CD4-positive, alpha-beta T cell treated with Interleukin-15 for 4 hours (primary cell): Measurements from ENCODE around the gene CYP19A1.

Experiments used
- DNase-seq: peaks from one replicate; pipeline ENCODE4 v3.0.0-alpha.2; 2020; ENCODE audit warnings: low spot score

Gene CYP19A1

DNA sequence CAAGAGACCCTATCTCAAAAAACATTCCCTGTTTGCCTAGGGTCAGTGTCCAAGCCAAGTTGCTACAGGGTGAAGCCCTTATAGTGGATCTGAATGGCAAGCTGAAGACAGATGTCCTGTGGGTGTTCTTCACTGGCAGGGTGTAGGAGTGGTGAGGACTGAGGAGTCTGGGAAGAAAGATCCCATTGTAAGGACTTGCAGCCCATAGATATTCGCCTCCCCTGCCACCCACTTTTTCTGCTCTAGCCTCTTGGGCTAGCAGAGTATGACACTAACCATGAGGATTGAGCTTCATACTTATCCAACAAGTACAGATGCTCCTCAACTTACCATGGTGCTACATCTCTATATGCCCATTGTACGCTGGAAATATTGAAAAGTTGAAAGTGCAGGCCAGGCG, 13.2 kb downstream of the CYP19A1 start:
- no peak for DNase-seq

DNA sequence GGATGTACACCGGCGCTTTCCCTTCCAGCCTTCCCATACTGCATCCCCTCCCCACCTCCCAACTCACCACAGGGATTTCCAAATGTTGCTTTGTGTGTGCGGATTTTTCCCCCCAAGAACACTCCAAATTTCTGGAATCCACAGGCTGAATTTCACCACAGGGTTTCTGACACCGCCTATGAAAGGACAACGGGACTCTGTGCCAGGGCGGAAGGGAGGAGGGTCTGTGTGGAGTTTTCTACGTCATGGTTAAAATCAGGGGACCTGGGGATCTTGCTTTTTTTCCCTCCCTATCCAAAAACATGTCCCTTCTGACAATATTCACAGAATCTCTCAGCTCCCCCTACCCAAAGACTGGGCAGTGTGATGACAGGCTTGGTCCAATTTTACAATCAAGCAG, 14.6 kb downstream of the CYP19A1 start:
- no peak for DNase-seq

DNA sequence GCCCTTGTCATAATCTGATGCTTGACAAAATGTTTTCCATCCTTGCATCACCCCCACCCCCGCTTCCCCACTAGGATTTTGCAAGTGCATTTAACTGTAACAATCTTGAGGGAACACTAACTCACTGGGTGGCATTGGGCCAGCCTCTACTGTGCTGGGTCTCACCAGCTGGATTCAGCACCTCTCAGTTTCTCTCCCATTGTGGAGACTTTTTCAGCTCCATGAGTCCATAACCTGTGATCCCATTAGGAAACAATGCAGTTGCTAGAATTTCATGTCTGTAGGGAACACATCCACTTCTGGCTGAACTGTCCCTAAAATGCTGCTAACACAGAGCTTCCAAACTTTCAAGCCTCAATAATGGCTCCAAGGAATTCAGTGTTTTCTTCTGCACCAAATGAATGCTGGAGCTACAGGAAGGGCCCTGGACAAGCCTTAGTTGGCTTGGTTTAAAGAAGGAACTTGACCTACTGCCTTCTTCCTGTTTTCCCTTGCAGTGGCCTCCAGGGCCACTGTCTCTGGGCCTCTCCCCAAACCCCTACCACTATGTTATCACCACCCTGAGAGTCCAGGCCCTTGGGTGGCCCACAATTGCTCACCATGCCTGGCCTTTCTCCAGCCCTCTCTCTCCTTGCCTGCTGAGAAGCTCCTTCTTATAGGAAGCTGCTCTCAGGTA, 15.6 kb downstream of the CYP19A1 start:
- DNase-seq, result no peak

DNA sequence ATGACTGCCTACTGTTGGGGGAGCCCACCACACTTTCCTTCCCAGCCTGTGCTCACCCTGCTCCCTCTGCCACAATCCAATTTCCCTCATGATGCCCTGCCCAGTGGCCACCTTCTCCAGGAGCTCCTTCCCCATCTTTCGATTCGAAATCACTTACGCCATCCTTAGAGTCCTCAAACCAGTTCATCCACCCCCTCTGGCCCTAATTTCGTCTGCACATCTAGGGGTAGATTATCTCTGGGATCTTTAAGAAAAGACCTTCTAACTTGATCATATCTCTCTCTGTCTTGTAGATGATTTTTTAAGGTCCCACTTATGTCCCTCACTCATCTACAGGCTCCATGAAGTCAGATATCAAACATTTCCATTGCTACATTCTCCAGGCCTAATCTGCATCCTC, 17.1 kb downstream of the CYP19A1 start:
- DNase-seq, result no peak

DNA sequence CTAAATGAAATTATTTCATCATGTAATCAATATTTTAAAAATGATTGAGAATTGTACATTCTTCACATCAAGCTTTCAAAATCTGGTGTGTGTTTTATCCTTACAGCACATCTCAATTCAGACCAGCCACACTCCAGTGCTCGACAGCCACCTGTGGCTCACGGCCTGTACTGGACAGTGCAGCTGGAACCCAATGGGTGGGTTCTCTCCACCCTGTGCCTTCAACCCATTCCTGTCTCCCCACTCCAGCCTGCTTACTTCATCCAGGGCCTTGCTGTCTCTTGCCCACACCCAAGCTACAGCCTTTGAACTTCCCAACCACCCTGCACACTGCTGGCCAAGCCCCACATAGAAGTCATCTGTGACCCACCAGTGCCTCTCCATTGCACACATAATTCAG, 17.6 kb downstream of the CYP19A1 start:
- no peak for DNase-seq

DNA sequence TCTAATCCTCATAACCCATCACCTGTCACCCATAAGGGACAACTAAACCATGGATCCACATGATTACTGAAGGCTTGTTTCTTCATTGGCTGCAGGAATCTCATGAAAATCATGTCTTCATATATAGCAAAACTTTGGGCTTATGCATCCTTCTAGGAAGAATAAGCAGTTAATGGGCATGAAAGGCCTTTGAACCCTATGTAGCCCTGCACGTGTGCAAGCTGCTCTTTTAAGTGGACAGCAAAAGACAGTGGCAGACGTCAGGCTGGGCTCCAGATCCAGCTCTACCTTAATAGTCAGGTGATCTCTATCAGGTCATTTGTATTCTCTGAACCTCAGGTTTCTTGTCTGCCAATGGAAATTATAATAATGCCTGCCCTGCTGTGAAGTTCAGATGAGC, 18.9 kb downstream of the CYP19A1 start:
- DNase-seq, result no peak

DNA sequence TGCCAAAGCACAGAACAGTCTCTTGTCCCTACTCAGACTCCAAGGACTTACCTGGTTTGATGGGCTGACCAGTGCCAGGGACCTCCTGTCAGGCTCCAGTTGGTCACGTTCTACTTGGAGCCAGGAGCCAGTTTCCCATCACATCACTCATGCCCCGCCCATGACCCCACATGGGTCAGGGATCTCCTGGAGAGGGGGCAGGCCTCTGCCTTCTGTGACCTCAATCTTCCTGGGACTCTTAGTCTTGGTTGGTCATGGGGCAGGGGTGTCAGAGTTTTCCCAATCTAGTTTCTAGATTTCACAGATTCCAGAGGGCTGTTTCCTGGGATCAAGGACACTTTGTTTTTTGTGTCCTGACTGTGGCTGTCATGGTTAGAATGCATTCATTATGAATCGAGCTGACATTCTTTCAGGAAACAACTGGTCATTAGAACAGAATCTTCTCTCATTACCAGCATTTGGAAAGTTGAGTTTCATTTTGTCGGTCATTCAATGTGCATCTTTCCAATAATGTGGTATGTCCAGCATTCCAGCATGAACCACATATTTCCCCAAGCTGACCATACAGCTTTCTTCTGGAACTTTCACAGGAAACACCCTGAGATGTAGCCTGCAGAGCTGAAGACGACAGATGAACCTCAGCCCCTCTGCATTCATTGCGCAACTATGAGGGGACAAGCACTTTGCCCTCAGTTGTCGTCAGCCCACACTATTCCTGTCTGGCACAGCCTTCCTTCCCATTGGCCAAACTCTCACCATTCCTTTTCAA, 19.8 kb downstream of the CYP19A1 start:
- DNase-seq, result no peak

DNA sequence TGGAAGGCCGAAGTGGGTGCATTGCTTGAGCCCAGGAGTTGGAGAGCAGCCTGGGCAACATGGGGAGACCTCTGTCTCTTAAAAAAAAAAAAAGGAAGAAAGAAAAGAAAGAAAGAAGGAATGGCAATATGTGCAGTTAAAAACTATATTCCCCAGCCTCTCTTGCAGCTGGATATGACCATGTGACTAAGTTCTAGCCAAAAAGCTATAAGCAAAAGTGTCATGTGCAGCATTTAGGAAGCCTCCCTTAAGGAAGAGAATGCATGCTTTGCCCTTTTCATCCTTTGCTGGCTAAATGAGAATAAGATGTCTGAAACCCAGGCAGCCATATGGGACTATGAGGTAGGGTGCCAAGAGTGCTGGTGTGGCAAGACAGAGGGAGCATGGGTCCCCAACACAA, 21.8 kb downstream of the CYP19A1 start:
- no peak for DNase-seq

DNA sequence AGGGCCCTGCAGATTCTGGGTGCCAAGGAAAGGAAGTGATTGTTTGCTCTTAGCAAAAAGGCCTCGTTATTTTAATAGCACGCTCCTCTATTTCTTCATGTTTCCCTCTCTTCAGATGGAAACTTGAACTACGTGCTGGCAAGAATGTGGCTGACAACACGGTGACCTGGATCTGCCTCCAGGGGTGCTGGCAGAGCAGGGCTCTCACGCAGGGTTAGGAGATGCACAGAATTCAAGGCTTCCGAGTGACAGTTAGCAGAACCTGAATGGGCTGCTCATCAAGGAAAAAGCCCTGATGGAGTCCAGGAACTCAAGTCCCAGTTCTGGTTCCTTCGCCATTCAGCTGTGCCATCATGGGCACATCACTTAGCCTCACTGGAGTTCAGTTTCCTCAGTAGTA, 22.7 kb downstream of the CYP19A1 start:
- DNase-seq, result no peak

DNA sequence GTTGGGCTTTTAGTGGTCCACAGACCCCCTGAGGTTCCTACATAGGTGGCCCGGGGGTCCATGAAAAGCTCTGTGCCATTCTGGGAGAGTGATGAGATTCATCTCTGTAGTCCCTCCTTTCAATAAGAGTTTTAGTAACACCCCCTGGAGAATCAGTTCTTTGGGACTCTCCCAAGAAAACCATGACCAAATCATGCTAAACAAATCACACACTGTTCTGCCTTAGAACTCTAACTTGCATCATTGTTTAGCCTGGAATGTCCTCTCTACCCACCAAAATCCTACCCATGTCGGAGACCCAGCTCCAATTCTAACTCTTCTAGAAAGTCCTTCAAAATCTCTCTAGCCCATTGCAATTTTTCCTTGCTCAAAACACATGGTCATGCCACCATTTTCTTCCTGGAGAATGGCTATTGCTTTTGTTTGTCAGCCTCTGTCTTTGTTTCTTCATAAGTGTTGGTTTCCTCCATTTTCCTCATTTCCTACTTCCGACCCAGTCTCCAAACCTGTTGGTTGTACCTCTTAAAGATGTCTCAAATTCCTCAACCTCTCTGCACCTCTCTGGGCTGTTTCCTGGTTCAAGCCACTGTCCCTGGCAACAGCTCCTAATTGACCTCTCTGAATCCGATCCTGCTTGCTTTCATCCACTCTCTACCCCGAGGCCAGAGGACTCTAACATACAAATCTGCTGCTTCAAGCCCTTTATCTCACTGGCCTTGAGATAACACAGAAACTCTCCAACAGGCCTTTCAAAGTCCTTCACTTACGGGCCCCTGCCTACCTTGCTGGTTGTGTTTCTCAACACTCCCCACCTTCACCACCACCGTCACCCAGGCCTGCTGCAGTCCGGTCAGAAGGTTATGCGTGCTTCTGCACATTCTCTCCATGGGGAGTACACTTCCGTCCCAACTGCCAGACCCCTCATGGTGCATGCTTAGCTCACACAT, 23.7 kb downstream of the CYP19A1 start:
- DNase-seq, result no peak

DNA sequence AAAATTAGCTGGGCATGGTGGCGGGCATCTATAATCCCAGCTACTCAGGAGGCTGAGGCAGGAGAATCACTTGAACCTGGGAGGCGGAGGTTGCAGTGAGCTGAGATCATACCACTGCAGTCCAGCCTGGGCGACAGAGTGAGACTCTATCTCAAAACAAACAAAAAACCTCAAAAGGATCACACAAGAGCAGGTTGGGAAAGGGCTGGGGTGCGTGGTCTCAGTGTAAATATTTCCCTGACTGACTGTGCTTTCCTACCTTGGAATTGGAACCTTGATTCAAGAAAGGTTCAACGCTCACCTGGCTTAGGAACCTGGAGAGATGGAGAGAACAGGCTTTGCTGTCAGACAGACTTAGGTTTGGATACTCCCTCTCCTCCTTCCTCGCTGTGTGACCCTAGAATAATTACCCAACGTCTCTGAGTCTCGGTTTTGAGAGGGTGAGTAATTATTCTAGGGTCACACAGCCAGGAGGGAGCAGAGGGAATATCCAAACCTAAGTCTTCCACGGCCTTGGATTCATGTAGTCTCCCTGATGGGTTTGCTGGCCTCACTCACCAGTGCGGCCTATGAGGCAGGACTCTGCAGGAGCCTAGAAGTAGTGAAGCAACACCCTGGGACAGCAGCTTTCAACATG, 24.6 kb downstream of the CYP19A1 start:
- DNase-seq, result no peak

DNA sequence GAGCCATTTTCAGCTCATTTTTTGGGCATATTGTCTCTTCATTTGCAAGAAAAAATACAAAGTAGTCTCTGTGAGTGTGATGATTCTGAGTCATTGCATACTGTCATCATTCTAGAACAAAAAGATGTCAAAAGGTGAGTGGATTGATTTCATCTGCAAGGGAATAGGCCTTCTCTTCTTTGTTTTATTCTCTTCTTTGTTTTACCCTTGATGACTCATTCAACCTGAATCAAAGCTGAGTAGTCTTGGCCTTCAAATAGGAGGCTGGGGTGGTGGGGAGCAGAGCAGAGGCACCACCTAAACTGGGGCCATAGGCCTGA, 25.4 kb downstream of the CYP19A1 start:
- DNase-seq, result no peak

DNA sequence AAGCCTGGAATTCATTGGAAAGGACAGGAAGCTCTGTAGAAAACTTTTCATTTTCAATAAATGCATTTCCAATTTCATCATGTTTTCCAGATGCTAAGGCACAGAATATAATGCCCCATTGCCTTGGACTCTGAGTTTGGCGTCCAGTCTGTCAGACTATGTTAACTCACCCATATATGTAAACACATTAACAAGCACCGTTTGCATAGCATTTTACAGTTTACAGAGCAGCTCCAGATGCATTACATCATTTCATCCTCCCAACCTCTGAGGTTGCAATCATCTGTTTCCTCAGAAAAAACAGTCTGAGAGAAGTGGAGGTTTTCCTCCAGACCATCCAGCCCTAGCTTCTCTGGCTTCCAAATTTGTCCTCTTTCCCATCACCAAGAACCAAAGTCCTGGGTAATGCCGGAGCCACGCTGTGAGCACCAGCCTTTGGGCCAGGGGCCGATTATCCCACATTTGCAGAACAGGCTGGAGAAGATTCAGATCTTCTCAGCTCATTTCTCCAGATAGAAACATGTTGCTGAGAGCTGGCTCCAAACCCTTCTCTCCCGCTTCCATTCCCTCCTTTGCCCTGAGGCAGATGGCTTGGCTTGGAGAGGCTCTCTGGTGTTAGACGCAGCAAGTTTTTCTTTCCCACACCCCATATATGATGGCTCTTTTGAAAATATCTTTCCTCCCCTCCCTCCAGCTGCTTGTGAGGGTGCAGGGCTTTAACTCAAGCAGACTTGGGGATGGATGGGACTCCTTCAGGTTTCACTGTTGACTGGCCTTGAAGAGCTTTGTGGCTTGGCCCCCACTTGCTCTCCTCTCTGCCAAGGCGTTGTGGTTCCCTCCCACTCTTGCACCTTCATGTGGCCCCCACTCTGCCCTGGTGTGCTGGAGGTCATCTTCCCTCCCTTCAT, 26.0 kb downstream of the CYP19A1 start:
- no peak for DNase-seq

DNA sequence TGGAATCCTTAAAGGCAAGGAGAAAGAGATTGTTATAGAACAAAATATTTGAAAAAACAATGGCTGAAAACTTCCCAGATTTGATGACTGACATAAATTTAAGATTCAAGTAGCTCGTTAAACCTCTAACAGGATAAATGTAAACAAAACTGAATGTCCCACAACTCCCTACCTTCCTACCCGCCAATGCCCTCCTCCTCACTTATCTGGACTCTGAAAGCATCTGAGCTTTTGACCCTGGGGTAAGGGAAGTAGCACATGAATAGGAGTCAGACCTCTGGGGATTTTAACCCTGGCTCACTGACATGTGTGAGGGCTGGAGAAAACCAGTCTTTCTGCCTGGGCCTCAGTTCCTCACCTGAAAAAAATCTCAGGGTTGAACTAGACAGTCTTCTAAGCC, 26.9 kb downstream of the CYP19A1 start:
- no peak for DNase-seq

DNA sequence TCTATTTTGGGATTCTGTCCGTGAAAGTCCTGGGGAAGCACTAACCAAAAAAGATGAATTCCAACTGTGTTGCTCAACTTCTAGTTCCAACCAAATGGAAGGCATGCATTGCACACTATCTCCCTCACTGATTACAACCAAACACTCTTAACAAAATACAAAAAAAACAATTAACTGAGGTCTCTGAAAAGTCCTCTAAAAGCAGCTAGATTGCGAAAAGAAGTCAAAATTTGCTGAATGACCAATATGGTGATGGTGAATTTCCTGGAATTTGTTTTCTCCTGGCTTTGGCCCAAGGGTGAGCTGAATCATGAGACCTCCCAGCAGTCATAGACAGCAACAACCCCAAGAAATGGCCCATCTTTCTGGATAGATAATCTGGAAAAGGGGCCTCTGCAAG, 28.3 kb downstream of the CYP19A1 start:
- DNase-seq, result no peak

DNA sequence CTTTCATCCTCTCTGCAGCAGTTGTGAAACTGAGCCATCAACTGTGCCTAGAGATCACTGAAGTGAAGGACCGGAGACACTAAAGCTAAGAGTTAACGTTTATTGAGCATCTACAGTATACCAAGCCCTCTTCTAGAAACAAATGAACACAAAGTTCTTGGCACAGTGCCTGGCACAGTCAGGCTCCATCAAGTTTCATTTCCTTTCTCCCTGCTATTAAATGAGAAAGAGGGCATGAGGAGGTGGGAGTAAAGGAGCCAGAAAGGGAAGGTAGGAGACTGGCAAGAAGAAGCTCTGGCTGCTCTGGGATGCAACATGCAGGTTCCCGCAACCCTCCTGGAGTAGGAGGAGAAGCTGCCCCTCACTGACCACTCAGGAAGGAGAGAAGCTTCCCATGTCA, 30.6 kb downstream of the CYP19A1 start:
- no peak for DNase-seq

DNA sequence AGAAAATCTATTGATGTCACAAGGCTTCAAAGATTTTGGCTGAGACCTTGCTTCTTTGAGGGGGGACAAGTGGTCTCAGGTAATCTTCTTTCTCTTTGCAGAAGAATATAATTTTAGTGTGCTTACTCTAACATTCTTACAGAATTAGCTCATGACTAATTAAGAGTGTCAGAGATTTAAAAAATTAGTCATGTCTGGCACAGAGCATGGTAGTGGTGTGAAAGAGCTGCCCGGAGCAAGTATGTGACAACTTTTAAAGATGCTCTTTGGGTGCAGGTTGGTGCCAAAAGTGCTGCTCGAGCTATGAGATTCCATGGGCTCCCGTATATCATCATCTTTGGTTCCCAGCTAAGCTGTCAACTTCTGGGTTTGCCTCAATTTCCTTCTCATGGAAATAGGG, 31.1 kb downstream of the CYP19A1 start:
- DNase-seq, result no peak

DNA sequence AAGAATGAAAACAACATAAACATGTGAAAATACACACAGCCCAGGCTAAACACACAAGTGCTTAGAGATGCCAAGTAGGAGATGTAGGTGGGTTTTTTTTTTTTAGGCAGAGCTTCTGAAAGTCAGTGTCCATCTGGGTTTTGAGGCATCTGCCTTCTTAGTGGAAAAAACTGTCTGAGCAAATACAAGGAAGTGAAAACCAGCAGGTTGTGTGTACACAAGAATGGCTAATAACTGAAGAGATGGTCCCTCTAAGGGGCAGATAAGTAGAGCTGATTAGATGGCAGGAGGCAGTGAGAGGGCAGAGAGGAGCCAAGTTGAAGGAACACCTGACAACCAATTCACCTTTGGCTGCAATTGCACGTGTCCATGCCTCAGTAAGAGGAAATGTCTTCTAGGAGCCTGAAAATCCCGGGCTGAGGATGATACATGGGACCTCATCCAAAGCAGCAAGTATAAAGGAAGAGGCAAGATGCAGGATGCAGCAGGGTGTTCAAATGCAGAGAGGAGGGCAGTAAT, 34.9 kb downstream of the CYP19A1 start:
- no peak for DNase-seq

DNA sequence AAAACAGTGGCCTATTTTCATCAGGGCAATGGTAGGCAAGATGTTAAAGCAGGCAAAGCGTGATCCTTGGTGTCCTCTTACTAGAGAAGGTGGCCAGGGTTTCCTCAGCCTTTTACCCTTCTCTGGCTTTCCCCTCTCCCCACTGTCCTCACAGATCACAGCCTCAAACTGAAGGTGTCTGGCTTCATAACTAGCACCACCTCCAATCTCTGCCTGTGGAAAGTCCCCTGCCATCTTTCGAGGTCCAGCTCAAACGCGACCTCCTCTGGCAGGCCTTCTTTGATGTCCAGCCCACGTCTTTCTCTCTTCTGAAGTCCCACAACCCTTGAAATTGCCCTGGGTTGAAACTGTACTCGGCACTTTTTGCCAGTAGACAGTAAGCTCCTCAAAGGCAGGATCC, 35.9 kb downstream of the CYP19A1 start:
- no peak for DNase-seq

DNA sequence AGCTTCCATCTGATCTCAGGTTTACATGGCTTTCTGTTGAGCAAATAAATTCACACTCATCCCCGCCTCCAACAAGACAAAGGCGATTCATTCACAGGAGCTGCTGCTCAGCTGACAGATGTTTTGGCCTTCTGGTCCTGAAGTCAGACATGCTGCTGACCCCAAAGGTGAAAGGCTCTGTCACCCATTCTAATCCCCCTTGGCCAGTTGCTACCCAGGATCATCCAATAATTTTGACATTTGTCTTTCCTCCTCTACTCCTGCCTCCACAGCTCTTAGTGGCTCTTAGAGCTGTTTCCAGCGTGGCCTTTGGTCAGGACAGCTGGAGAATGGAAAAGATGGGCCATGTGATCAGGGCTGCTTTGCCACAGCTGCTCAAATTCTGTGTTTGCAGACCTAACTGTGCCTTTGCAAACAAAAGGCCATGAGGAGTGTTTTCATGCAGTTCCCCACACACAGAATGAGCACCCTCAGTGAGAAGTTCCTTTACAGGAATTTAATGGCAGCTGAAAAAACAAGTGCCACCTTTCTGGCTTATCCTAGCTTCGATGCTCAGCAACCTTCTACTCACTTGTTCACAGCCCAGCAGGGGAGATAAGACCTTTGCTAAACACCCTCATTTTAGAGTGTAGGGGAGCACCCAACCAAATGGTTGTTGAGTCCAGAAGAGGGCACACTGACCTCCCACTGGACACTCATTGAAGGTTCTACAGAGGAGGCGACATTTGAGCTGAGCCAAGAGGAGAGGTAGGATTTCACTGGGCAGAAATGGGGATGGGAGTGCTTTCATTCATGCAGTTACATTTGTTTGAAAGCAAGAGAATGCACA, 39.0 kb downstream of the CYP19A1 start:
- DNase-seq, result no peak
